NB4 (cell line): Measurements from ENCODE around the gene PAF1.

Experiments used
- MYC ChIP-seq: IDR thresholded peaks from 2 replicates; pipeline ENCODE4 v1.6.1; 2011; ENCODE audit warnings: low read depth, low read length
- POLR2A ChIP-seq: IDR thresholded peaks from 2 replicates; pipeline ENCODE4 v1.6.1; 2011; ENCODE audit warnings: mild to moderate bottlenecking; ENCODE audit not compliant: insufficient read length; ENCODE audit errors: extremely low read depth
- TF ChIP-seq, protein P1 (sequence below): IDR thresholded peaks from one replicate; pipeline ENCODE4 v1.5.1; 2012; ENCODE audit warnings: low read depth, low read length
- TF ChIP-seq, protein P2 (sequence below): IDR thresholded peaks from 2 replicates; pipeline ENCODE4 v1.6.1; 2011; ENCODE audit warnings: low read depth, low read length

- TF ChIP-seq, protein P1, sequence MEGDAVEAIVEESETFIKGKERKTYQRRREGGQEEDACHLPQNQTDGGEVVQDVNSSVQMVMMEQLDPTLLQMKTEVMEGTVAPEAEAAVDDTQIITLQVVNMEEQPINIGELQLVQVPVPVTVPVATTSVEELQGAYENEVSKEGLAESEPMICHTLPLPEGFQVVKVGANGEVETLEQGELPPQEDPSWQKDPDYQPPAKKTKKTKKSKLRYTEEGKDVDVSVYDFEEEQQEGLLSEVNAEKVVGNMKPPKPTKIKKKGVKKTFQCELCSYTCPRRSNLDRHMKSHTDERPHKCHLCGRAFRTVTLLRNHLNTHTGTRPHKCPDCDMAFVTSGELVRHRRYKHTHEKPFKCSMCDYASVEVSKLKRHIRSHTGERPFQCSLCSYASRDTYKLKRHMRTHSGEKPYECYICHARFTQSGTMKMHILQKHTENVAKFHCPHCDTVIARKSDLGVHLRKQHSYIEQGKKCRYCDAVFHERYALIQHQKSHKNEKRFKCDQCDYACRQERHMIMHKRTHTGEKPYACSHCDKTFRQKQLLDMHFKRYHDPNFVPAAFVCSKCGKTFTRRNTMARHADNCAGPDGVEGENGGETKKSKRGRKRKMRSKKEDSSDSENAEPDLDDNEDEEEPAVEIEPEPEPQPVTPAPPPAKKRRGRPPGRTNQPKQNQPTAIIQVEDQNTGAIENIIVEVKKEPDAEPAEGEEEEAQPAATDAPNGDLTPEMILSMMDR = no peak
- TF ChIP-seq MYC (no peak), POLR2A (no peak)
- TF ChIP-seq, protein P2, sequence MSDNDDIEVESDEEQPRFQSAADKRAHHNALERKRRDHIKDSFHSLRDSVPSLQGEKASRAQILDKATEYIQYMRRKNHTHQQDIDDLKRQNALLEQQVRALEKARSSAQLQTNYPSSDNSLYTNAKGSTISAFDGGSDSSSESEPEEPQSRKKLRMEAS = no peak
These were observed 43.5 kb upstream of the PAF1 start for GRCh38 chr19:39434123-39435076.
